HG02973 (cell line): ENCODE data around the gene TNPO3.
"Not testable (repeated sequence)": the region's sequence is repeated elsewhere in the genome, so short reads cannot be mapped to it uniquely, and the experiment has no call there.

Experiments
- ATAC-seq: cut with Tn5 transposase; IDR thresholded peaks from one replicate; pipeline ENCODE4 v1.9.1; 2021; ENCODE audit warnings: moderate library complexity; ENCODE audit not compliant: unreplicated experiment

The TNPO3 gene

DNA sequence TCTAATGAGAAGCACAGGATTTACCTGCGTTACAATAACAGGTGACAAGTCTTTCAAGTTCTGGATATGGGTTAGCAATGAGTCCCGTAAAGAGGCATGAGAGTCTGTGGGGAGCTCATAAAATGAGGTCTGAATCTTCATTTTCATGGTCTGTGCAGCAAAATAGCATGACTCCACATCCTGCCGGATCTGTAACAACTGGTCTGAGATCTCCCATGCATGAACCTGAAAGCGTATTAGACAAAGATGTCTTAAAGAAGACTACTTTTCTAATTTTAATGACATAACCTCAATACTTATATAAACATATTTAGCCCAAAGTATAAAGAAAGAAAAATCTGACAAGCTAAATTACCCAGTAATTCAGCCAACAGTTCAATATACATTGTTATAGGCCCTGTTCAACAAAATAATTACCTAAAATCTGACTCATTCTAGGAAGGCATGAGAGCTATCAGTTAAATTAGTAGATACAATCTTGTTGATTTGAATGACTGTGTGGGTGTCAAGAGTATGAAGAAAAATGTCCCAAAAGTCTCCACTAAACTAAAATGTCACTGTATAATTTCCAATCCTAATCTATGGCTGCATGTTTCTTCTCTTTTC is 36.9 kb downstream of the TNPO3 start:
- no peak for ATAC-seq

DNA sequence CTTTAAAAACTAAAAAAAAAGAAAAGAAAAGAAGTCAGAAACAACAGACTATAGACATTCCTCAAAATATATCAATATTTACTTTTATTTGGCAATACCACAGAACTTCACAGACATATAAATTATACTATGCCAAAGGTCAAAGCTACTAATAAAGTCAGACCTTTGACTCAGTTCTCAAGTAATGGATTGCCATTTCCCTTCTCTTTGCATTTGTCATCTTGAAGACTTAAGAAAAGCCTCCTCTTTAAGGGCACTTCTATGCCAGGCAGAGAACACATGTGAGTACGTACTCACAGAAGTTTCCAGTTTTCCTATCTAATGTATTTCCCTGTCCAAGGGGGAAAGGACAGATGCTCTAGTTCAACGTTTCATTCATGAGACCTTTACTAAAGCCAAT is 37.6 kb downstream of the TNPO3 start:
- ATAC-seq: no peak

DNA sequence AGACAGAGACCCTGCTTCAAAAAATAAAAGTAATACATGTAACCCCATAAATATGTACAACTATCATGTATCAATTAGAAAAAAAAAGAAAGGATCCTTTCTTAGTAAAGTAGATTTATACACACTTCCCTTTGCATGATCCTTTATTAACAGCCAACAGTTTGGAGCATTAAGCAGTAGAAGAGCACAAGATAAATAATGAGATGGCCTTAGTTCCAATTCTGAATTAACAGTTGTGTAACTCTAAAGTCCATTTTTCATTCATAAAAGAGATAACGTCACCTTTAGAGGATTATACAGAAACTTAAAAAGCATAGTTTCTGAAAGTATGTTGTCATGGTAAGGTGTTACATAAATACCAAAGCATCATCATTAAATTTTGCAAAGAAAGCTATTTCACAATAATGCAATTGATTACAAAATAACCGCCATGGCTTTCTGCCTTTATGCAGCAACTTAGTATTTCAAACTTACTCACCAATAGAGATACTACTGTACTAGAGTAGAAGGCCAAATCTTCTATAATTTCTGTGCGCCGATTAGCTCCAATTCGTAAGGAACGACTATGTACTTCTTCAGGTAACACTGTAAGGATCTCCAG is 40.3 kb downstream of the TNPO3 start:
- ATAC-seq: no peak

DNA sequence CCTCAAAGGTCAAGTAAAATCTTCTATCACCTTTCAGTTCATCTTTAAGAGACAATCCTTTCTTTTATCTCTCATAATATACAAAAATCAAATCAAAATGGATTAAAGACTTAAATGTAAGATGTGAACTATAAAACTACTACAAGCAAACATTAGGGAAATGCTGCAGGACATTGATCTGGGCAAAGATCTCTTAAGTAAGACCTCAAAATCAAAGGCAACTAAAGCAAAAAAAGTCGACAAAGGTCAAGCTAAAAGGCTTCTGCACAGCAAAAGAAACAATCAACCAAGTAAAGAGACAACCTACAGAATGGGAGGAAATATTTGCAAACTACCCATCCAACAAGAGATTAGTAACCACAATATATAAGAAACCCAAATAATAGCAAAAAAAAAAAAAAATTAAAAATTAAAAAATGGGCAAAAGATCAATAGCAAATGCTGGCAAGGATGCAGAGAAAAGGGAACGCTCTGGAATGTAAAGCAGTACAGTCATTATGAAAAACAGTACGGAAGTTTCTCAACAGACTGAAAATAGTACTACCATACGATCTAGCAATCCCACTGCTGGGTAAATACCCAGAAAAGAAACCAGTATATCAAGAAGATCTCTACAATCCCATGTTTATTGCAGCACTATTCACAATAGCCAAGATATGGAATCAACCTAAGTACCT is 41.7 kb downstream of the TNPO3 start:
- ATAC-seq: no peak

DNA sequence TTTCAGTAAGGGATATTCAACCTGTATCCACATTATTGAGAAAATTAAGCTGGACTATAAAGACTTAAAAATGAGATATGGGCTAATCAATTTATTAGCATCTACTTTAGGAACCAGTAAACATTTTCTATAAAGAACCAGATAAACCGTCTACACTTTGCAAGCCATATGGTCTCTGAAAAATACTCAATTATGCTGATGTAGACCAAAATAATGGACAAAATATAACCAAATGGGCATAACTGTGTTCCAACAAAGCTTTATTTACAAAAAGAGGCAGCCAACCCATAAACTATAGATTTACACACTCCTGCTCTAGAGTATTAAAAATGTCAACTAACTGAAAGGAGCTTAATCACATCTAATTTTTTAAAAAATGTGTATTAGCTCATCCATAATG is 42.3 kb downstream of the TNPO3 start:
- ATAC-seq: no peak

DNA sequence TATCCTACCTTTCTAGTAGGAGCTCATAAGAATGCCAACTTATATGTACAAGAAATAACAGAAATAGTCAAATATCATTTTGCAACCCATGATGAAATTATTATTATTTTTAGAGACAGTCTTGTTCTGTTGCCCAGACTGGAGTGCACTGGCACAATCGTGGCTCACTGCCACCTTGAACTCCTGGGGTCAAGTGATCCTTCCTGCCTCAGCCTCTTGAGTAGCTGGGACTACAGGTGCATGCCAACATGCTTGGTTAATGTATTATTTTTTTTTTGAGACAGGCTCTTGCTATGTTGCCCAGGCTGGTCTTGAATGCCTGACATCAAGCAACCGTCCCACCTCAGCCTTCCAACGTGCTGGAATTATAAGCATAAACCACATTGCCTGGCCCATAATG is 44.8 kb downstream of the TNPO3 start:
- no peak for ATAC-seq

DNA sequence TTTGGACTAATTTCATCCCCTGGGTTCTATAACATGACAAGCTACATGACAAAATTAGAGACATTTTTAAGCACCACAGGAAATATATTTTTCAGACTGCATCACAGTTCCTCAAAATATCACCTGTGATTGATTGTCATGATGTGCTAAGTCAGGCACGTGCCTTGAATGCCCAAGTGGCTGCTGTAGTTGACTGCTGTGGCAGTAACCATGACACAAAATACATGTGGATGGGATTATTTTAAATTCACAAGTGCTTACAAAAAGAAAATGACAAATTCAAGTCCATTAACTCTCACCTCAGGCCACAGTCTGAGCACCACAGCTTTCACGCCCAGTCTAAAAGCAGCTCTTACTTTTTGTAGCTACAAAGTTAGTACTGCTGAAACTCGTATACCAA is 45.5 kb downstream of the TNPO3 start:
- peak; percentile 75 for ATAC-seq

DNA sequence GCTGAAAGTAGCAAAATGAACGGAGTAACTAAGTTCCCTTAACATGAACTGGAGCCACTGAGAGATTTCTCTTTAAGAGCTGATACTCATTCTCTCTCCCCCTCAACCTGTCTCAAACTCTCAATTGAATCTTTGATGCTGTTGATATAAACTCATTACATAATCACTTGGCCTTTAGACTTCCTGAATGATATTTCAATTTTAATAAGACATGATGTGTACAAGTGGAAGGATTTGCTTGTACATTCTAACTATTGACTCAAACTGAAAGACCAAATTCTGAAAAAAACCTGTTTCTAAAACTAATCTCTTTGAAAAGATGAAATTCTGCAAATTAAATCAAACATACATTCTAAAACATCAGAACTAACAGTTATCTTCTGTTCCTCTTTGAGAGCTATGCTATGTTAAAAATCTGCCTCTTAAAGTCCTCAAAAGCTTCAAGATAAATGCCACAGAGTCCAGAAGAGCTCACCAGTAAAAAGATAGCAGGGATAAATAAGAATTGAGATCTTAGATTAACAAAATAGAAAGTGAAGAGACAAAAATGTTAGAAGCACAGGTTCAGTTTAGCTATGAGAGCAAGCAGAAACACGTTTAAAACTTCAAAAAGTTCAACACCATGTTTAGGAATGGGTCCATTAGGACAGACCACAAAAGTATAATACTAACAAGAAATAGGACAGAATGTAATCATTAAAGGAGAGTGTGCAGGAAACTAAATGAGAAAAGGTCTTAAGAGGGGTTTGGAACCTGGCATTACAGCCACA is 46.1 kb downstream of the TNPO3 start:
- ATAC-seq: peak; percentile 15

DNA sequence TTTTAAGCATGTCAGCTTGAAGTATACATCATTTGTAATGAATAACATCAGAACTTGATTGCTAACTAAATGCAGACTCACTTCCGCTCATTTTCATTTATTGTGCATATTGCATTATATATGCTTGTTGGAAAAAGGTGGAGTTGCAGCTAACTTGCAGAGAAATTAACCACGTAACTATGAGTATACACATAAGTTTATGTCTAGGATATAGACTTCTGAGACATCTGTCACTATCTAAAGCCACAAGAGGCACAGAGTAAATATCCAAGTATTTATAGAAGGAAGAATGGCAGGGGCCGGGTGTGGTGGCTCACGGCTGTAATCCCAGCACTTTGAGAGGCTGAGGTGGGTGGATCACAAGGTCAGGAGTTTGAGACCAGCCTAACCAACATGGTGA is 47.3 kb downstream of the TNPO3 start:
- ATAC-seq: no peak

DNA sequence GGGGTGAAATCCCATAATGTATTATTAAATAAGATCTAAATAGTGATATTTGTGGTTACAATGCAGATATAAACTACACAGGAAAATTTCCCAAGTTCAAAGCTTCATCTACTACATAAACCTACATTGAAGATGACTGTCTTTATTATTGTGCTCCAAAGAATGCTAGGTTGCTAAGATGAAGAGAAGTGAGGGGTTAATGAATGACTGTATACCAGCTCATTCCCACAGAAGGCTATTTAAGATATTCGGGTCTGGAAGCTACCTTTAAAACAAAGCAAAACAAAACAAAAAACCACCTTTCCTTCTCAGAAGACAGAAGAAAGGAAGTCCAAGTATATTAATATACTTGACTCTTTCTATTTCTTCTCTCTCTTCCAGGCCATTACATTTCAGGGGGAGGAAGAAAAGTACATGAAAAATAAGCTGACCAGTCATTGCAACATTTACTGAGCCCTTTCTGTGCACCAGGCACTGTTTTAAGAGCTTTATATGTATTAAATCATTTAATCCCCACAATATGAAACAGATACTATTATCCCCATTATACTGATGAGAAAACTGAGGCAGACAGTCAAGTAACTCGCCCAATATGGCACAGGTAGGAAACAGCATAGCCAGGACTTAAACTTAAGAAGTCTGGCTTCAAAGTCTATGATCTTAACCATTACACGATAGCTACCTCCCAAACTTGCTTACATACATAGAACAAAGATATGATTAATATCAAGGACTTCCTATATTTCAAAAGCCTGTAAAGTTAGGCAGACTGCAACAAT is 48.1 kb downstream of the TNPO3 start:
- ATAC-seq: no peak

DNA sequence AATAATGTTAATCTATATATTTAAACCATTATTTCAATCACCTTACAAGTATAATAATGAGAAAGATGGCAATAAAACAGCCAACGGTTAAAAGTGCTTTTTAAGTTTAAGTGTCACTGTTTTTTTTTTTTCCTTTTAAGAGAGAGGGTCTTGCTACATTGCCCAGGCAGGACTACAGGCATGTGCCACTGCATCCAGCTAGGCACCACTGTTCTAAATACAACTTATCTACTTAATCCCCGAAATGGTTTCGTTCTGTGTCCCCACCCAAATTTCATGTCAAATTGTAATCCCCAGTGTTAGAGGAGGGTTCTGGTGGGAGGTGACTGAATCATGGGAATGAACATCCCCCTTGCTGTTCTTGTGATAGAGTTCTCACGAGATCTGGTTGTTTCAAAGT is 49.7 kb downstream of the TNPO3 start:
- no peak for ATAC-seq

DNA sequence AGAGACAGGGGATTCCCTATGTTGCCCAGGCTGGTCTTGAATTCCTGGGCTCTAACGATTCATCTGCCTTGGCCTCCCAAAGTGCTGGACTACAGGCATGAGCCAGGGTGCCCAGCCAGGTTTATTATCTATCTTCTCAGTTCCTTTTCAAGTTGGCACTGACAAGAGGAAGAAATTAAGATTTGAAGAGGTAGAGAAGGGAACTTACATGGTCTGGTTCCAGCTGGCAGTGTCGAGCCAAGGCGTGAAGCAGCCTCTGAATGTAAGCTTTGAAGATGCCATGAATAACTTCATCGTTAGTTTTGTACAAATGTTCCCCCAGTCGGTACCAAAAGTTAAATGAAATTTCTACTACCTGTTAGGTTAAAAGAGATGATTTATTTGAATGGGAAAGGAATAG is 57.7 kb downstream of the TNPO3 start:
- ATAC-seq: no peak

DNA sequence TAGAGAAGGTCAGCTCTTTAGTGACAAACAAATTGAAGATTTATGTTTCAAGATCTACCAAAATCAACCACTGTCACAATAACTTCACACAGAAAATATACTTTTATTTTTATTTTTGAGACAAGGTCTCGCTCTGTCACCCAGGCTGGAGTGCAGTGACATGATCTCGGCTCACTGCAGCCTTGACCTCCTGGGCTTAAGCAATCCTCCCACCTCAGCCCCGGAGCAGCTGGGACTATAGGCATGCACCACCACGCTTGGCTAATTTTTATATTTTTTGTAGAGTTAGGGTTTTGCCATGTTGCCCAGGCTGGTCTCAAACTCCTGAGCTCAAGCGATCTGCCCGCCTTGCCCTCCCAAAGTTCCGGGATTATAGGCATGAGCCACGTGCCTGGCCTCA is 60.4 kb downstream of the TNPO3 start:
- not testable (repeated sequence) for ATAC-seq

DNA sequence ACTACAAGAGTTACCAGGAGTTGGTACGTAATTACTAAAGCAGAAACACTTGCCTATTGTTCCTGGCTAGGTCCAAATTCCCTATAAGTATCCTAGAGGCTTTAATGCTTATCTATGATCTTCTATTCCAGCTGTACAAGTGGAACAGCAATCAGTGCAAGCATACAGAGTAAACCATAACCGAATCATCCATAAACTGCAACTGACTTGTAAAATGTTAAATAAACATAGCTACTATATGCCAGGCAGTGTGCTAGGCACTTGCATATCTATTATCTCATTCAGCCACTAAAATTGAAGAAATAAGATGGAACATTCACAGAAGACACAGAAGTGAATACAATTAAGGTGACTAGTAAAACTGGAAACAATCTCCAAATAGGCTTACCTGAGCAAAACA is 61.5 kb downstream of the TNPO3 start:
- no peak for ATAC-seq

DNA sequence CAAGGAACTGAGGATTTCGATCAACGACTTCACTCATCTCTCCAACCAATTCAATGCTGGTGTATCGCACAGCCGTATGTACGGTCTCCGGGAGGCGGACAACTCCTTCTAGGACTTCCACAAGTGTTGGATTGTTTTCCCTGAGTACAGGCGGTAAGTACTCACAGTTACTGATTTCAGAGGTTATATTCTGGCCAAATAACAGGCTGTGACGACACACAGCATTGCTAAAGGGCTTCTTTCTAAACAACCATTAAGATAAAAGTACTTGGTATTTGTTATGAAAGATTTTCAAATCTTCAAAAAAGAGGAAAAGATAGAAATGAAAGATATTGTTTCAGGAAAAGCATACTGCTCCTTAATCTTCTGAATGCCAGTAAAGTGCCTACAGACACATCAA is 65.0 kb downstream of the TNPO3 start:
- ATAC-seq: no peak

DNA sequence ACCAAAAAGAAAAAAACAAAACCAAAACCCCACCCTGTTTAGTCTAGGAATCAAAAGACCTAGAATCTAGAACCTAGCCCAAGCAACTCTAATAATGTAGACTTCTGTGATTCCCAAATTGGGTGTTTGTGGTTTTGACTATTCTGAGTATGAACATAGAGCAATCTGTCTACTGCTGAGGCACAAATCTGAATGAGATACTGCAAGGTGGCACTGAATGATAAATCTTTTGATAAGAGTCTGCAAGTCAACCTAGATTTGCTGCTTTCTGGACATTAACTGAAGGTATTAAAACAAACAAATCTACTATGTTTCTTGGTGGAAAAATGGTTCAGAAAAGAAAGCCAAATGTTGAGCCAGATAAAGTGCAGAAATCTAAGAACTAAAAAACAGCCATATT is 66.5 kb downstream of the TNPO3 start:
- no peak for ATAC-seq

DNA sequence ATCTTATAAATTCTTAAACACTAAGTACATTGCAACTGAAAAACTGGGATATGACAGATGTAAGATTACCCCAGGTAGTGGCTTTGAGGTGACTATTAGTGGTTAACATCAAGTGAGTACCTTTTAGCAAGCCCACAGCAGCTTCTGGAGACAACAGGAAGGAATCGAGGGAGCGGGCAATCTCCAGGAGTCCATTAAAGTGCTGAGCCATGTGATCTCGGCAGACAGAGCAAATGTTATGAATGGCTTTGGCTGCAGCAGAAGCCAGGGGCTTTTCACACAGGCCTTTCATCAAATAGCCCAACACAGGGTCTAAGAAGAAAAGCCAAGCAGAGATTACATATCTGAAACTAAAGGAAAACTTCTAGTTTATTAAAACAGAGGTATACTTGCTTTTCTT is 68.3 kb downstream of the TNPO3 start:
- no peak for ATAC-seq

DNA sequence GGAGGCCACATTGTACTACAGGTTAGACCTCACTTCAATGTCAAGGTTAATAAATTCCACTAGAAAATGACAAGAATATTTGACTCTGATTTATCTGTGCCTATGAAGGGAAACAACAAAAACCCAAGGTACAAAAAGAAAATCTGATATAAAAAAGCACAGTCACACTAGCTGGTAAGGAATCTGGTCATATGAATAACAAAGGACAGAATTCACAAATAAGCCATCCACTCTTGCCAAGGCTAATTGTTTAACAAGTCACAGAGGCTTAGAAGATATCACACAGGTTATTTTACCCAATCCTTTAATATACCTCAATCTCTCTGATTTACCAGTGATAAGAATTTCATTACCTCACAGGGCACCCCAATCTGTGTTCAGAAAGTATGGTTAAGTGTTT is 69.3 kb downstream of the TNPO3 start:
- no peak for ATAC-seq

DNA sequence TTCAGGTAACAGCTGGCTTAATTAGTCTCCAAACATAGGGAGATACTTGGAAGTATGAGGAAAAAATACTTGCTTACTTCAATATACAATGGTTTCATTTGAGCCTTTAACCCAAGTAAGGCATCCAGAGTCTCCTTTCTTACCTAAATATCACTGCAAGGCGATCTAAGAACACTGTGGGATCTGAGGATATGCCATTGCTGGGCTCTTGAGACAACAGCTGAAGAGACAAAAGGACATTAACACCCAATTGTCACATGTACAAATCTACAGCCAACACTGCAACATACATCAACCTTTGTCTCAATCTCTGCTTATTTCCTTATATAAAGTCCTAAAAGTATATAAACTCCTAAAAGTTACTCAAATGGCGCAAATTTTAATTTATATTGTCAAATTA is 72.8 kb downstream of the TNPO3 start:
- ATAC-seq: no peak

DNA sequence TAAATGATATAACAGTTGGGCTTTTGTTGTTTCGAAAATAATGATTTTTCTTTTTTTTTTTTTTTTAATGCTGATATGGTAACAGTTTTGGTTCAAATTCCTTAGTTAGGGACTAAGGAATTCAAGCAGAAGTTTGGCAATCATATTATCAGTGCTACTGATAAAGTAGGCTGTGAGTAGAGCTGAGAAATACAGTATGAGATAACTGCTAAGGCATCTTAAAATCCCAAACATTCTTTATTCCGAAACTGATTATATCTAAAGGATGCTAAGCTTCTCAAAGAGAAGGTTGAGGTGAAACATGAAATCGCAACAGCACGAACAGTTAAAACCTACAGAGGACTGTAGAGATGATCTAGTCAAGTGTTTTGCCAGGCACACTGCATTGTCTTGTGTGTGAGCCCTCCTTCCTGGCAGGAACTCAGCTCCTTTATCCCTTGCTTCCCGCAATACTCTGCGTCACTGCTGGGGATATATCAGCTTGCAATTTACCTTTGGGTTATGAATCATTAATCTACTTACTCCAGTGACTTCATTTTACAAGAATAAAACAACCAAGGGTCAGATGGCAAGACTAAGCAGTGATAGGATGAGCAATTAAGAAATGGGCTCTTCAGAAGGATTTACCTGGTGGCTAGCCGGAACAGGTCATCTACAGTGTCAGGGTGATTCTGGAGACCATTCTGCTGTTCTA is 80.5 kb downstream of the TNPO3 start:
- no peak for ATAC-seq

DNA sequence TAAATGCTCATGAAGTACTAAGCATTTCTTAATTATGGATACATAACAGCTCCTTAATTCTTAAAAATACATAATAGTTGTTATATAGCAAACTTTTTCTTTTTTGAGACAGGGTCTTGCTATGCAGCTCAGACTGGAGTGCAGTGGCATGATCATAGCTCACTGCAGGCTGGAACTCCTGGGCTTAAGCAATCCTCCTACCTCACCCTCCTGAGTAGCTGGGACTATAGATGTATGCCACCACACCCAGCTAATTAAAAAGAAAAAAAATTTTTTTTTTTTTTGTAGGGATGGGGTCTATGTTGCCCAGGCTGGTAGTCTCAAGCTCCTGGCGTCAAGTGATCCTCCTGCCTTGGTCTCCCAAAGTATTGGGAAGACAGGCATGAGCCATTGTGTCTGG is 86.3 kb downstream of the TNPO3 start:
- no peak for ATAC-seq
